HFF-Myc (cell line): ENCODE data around the gene TRIM37.

Experiments used
- DNase-seq: peaks from one replicate; pipeline ENCODE4 v3.0.0-alpha.2; 2011; ENCODE audit warnings: low read depth; ENCODE audit errors: extremely low read depth
- H3K4me3 ChIP-seq: replicated peaks from 2 replicates; pipeline ENCODE4 v1.5.1; 2011; ENCODE audit warnings: low read depth, mild to moderate bottlenecking, control low read depth, low read length
- CTCF ChIP-seq: IDR thresholded peaks from 2 replicates; pipeline ENCODE4 v1.5.1; 2012; ENCODE audit warnings: mild to moderate bottlenecking, low read depth, low read length, control low read depth; ENCODE audit errors: missing control alignments

Gene TRIM37

DNA sequence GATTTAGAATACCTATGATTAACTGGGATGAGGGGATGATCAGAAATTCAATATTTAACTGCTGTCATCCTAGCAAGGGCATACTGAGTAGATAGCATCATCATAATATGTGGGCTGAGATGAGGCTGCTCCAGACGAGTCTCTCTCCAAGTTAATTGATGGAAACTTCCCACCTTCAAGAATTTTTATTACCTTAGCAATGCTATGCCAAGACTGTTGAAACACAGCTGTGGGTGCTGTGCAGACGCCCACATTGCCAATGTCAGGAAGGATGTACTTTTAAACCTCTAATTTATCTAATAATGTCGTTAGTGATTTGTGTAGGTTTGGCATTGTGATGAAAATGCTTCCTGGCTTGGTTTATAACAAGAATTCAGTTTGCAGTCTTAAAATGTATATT, 170.4 kb downstream of the TRIM37 start:
- H3K4me3 ChIP-seq, result no peak overlapping the region

DNA sequence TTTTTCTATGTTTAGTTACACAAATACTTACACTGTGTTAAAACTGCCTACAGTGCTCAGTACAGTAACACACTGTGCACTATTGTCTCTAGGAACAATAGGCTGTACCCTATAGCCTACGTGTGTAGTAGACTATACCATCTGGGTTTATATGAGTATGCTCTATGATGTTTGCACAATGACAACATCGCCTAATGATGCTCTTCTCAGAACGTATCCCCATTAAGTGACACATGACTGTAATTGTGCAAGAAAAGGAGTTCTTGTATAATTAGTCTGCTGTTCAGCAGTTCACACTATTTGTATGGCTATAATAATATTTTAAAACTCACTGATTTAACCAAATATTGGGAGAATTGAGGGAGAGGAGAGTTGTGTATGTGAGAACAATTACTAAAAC, 173.7 kb downstream of the TRIM37 start:
- no peak overlapping the region for H3K4me3 ChIP-seq
- no peak for TF ChIP-seq CTCF
- DNase-seq, result no peak

More for the DNA sequence above, 170.4 kb downstream of the TRIM37 start:
- no peak for DNase-seq
- no peak for TF ChIP-seq CTCF
